Mononuclear cell (primary cell): ENCODE results near the gene PRSS35. TPM values are rescaled to one million over a fixed set of nuclear protein-coding genes. Genes with fewer than 3 reads are reported as not detected.
"Not testable (repeated sequence)": the region's sequence is repeated elsewhere in the genome, so short reads cannot be mapped to it uniquely, and the experiment has no call there.

Experiments used
- H3K27me3 ChIP-seq: 2 replicates; pipeline ENCODE4 v1.6.0; 2011; ENCODE audit warnings: low read length, control low read depth; ENCODE audit not compliant: insufficient read depth
- H3K4me1 ChIP-seq: 2 replicates; pipeline ENCODE4 v1.5.1; 2011; ENCODE audit warnings: mild to moderate bottlenecking, low read length, control low read depth; ENCODE audit not compliant: insufficient read depth
- H3K4me3 ChIP-seq: 2 replicates; pipeline ENCODE4 v1.5.1; 2011; ENCODE audit warnings: mild to moderate bottlenecking, low read length, moderate library complexity
- H3K9me3 ChIP-seq: 2 replicates; pipeline ENCODE4 v1.5.1; 2011; ENCODE audit warnings: low read depth, mild to moderate bottlenecking, control low read depth, low read length
- total RNA-seq: library from RNA; depleted of rRNA; stranded (reverse); fragments of >200 nt; gene quantifications from one replicate; pipeline ENCODE4 v1.2.3, GENCODE V29; 2012

The PRSS35 gene
- total RNA-seq, 1 donor: 0.10 TPM

- no peaks in the 10 kb centered on the region for H3K9me3 ChIP-seq
- H3K27me3 ChIP-seq: no peaks in the 10 kb centered on the region
- H3K4me3 ChIP-seq: no peak overlapping the region
- H3K4me1 ChIP-seq: no peaks in the 10 kb centered on the region
These were observed 44.5 kb downstream of the PRSS35 start for GRCh38 chr6:83556871-83557270.

GRCh38 chr6:83558975-83559374 lies 46.6 kb downstream of the PRSS35 start:
- Histone ChIP-seq H3K27me3 (peaks cover 3% of the 10 kb centered on the region), H3K9me3 (no peaks in the 10 kb centered on the region), H3K4me3 (no peak overlapping the region), H3K4me1 (no peaks in the 10 kb centered on the region)

- H3K4me1 ChIP-seq, H3K27me3 ChIP-seq, H3K9me3 ChIP-seq, H3K4me3 ChIP-seq: not testable (repeated sequence)
These were observed 59.4 kb downstream of the PRSS35 start for GRCh38 chr6:83571663-83572185.

- Histone ChIP-seq H3K9me3 (no peaks in the 10 kb centered on the region), H3K27me3 (no peaks in the 10 kb centered on the region), H3K4me3 (no peak overlapping the region), H3K4me1 (no peaks in the 10 kb centered on the region)
These were observed 62.4 kb downstream of the PRSS35 start for GRCh38 chr6:83574783-83575182.

Other genes with a start within 250 kb of the PRSS35 start
- 1.3 TPM for gene ME1, start 81.5 kb upstream of the PRSS35 start, total RNA-seq
- not detected for gene SNAP91, start 196.6 kb downstream of the PRSS35 start, total RNA-seq